H1 (cell line): ENCODE data around the gene MAN1C1. TPM values are rescaled to one million over a fixed set of nuclear protein-coding genes. Genes with fewer than 3 reads are reported as not detected.
A peak's percentile ranks its signal among the peaks of the same experiment; 100 is the strongest.

Experiments
- CTCF ChIA-PET: fragments of 300-600 bp; sonication (Branson Sonifier 250); formaldehyde crosslinking; loops from one replicate; lab custom pipeline; 2021; ENCODE audit not compliant: partially characterized antibody; lab: Charles Lee
- POLR2A ChIA-PET: fragments of 300-600 bp; sonication (Branson Sonifier 250); formaldehyde crosslinking; loops from one replicate; lab custom pipeline; 2021; ENCODE audit warnings: inconsistent platforms; ENCODE audit not compliant: partially characterized antibody; lab: Charles Lee
- DNase-seq, 2 experiments: peaks; one replicate each; pipeline versions ENCODE4 v3.0.0 to v3.0.0-alpha.2; 2010 to 2022; ENCODE audit warnings: low spot score in 2 of 2, low read depth in 1 of 2, mixed read lengths in 1 of 2
- FAIRE-seq: peaks from 2 replicates; lab custom pipeline; 2011; peaks lifted over from hg19 to GRCh38; lab: Jason Lieb, UNC
- H2AFZ ChIP-seq: 2 replicates; pipeline ENCODE4 v1.8.1; 2012; ENCODE audit warnings: low read length, inconsistent platforms
- H2AK5ac ChIP-seq: 2 replicates; pipeline ENCODE4 v1.6.1; 2013; ENCODE audit warnings: low read depth, low read length
- H2BK120ac ChIP-seq: replicated peaks from 2 replicates; pipeline ENCODE3; 2013; ENCODE audit warnings: low read depth, low read length, inconsistent platforms
- H2BK12ac ChIP-seq: 2 replicates; pipeline ENCODE4 v1.6.1; 2013; ENCODE audit warnings: low read depth, low read length
- H2BK15ac ChIP-seq: 2 replicates; pipeline ENCODE4 v1.6.1; 2013; ENCODE audit warnings: low read length
- H2BK20ac ChIP-seq: 2 replicates; pipeline ENCODE4 v1.6.1; 2013; ENCODE audit warnings: low read length
- H2BK5ac ChIP-seq: 2 replicates; pipeline ENCODE4 v1.6.1; 2013; ENCODE audit warnings: low read depth, low read length
- H3K14ac ChIP-seq: 2 replicates; pipeline ENCODE4 v1.6.1; 2013; ENCODE audit warnings: inconsistent platforms; ENCODE audit not compliant: insufficient read length
- H3K18ac ChIP-seq: 2 replicates; pipeline ENCODE4 v1.6.1; 2013; ENCODE audit warnings: low read length; ENCODE audit errors: extremely low read depth
- H3K23ac ChIP-seq: 2 replicates; pipeline ENCODE4 v1.6.1; 2013; ENCODE audit warnings: inconsistent platforms; ENCODE audit not compliant: insufficient read length
- H3K23me2 ChIP-seq: 2 replicates; pipeline ENCODE4 v1.6.1; 2013; ENCODE audit warnings: low read depth, low read length
- H3K27ac ChIP-seq: 2 replicates; pipeline ENCODE4 v1.6.1; 2011; ENCODE audit warnings: low read depth, low read length, inconsistent platforms
- H3K27me3 ChIP-seq, 4 experiments: replicated peaks in 1 of 4; 1 replicate in 1 of 4; 2 replicates in 3 of 4; pipeline versions ENCODE4 v1.6.1 to v1.8.1; 2011 to 2013; ENCODE audit warnings: low read length in 3 of 4, mild to moderate bottlenecking in 3 of 4, inconsistent platforms in 2 of 4, mixed read lengths in 2 of 4, moderate library complexity in 1 of 4; ENCODE audit not compliant: control insufficient read depth in 3 of 4, insufficient read depth in 3 of 4; ENCODE audit errors: extremely low read depth in 1 of 4
- H3K36me3 ChIP-seq, 4 experiments: 2 replicates each; pipeline versions ENCODE4 v1.6.1 to v1.8.1; 2011 to 2013; ENCODE audit warnings: mild to moderate bottlenecking in 4 of 4, low read length in 3 of 4, moderate library complexity in 2 of 4, control low read depth in 1 of 4, inconsistent platforms in 1 of 4; ENCODE audit not compliant: insufficient read depth in 4 of 4, control insufficient read depth in 2 of 4
- H3K4ac ChIP-seq: replicated peaks from 2 replicates; pipeline ENCODE3; 2013; ENCODE audit warnings: low read length, low read depth, mixed read lengths, inconsistent platforms; ENCODE audit not compliant: insufficient read length
- H3K4me1 ChIP-seq, 4 experiments: replicated peaks in 1 of 4; 1 replicate in 1 of 4; 2 replicates in 3 of 4; pipeline versions ENCODE4 v1.6.1 to v1.8.1; 2011 to 2013; ENCODE audit warnings: low read length in 3 of 4, inconsistent platforms in 2 of 4, mixed read lengths in 1 of 4; ENCODE audit not compliant: insufficient read depth in 4 of 4, control insufficient read depth in 3 of 4
- H3K4me2 ChIP-seq, 2 experiments: 2 replicates each; pipeline versions ENCODE4 v1.6.1 to v1.8.1; 2011 to 2013; ENCODE audit warnings: low read depth in 2 of 2, low read length in 2 of 2, control low read depth in 1 of 2, inconsistent platforms in 1 of 2, mild to moderate bottlenecking in 1 of 2; ENCODE audit not compliant: insufficient read depth in 1 of 2
- H3K4me3 ChIP-seq, 4 experiments: fragments of 200-600, 300-600 bp in 1 of 4; sonication (generic), shearing (Covaris generic), sonication (Bioruptor Twin) in 1 of 4; 2 replicates each; pipeline versions ENCODE4 v1.5.1 to v1.8.1; 2011 to 2016; ENCODE audit warnings: low read length in 4 of 4, low read depth in 3 of 4, control low read depth in 2 of 4, inconsistent platforms in 2 of 4, mild to moderate bottlenecking in 2 of 4, mixed read lengths in 1 of 4, moderate library complexity in 1 of 4; ENCODE audit not compliant: insufficient read depth in 2 of 4; ENCODE audit errors: extremely low read depth in 1 of 4
- H3K56ac ChIP-seq: replicated peaks from 2 replicates; pipeline ENCODE3; 2013; ENCODE audit warnings: low read depth, mild to moderate bottlenecking, mixed read lengths, low read length, inconsistent platforms; ENCODE audit not compliant: insufficient read length
- H3K79me1 ChIP-seq: 2 replicates; pipeline ENCODE4 v1.6.1; 2013; ENCODE audit warnings: low read depth, low read length, control low read depth
- H3K79me2 ChIP-seq, 2 experiments: 2 replicates each; pipeline versions ENCODE4 v1.6.1 to v1.8.1; 2012 to 2013; ENCODE audit warnings: low read length in 2 of 2, mild to moderate bottlenecking in 2 of 2, inconsistent platforms in 1 of 2; ENCODE audit not compliant: insufficient read depth in 2 of 2, control insufficient read depth in 1 of 2
- H3K9ac ChIP-seq, 4 experiments: replicated peaks in 1 of 4; 1 replicate in 1 of 4; 2 replicates in 3 of 4; pipeline versions ENCODE4 v1.6.1 to v1.8.1; 2011 to 2013; ENCODE audit warnings: low read depth in 3 of 4, low read length in 3 of 4, control low read depth in 2 of 4, mild to moderate bottlenecking in 2 of 4, moderate library complexity in 2 of 4, inconsistent platforms in 1 of 4; ENCODE audit errors: extremely low read depth in 1 of 4
- H3K9me3 ChIP-seq, 2 experiments: 2 replicates each; pipeline versions ENCODE4 v1.6.1 to v1.8.1; 2012 to 2013; ENCODE audit warnings: mild to moderate bottlenecking in 2 of 2, moderate library complexity in 2 of 2, control low read depth in 1 of 2, inconsistent platforms in 1 of 2, low read depth in 1 of 2, low read length in 1 of 2, mixed read lengths in 1 of 2; ENCODE audit not compliant: insufficient read depth in 2 of 2
- H4K20me1 ChIP-seq, 2 experiments: replicated peaks in 1 of 2; 2 replicates each; pipeline versions ENCODE3 to v1.8.1; 2011 to 2013; ENCODE audit warnings: inconsistent platforms in 2 of 2, low read length in 2 of 2, mild to moderate bottlenecking in 1 of 2; ENCODE audit not compliant: insufficient read depth in 2 of 2, control insufficient read depth in 1 of 2
- H4K5ac ChIP-seq: 2 replicates; pipeline ENCODE4 v1.6.1; 2013; ENCODE audit warnings: low read length, low read depth, mixed read lengths, inconsistent platforms; ENCODE audit not compliant: insufficient read length
- H4K8ac ChIP-seq: 2 replicates; pipeline ENCODE4 v1.8.0; 2013; ENCODE audit warnings: mild to moderate bottlenecking, moderate library complexity, low read length, inconsistent platforms; ENCODE audit not compliant: insufficient read depth; ENCODE audit errors: extremely low read depth
- H4K91ac ChIP-seq: replicated peaks from 2 replicates; pipeline ENCODE3; 2013; ENCODE audit warnings: low read length, mixed read lengths, inconsistent platforms; ENCODE audit not compliant: insufficient read length
- CTCF ChIP-seq, 3 experiments: IDR thresholded peaks; 1 replicate in 2 of 3; 2 replicates in 1 of 3; pipeline versions ENCODE4 v1.5.1 to v1.6.1; 2011; ENCODE audit warnings: low read length in 3 of 3, mild to moderate bottlenecking in 3 of 3, inconsistent platforms in 2 of 3, low read depth in 1 of 3, moderate library complexity in 1 of 3; ENCODE audit not compliant: insufficient read depth in 1 of 3; ENCODE audit errors: control extremely low read depth in 1 of 3
- JUN ChIP-seq: IDR thresholded peaks from 2 replicates; pipeline ENCODE4 v1.6.1; 2011; ENCODE audit warnings: low read depth, mild to moderate bottlenecking, improper control_type of control experiment, low read length
- SIRT6 ChIP-seq: IDR thresholded peaks from one replicate; pipeline ENCODE4 v1.7.1; 2012; ENCODE audit warnings: low read length, inconsistent platforms
- SP4 ChIP-seq: IDR thresholded peaks from 2 replicates; pipeline ENCODE4 v1.6.1; 2012; ENCODE audit warnings: low read length, inconsistent platforms
- WGBS, 2 experiments: shearing (Covaris generic) in 1 of 2; methylation state at CpG; one replicate each; pipeline versions ENCODE4 v1.1.6 to v1.1.7; 2013 to 2015; ENCODE audit warnings: low lambda C conversion rate in 2 of 2, mixed read lengths in 2 of 2, inconsistent platforms in 1 of 2, low coverage in 1 of 2, missing lambda C conversion rate in 1 of 2; ENCODE audit not compliant: insufficient replicate concordance in 2 of 2, insufficient coverage in 1 of 2, insufficient read length in 1 of 2; ENCODE audit errors: extremely low coverage in 1 of 2, missing lambda C conversion rate in 1 of 2; 5-methylcytosine and 5-hydroxymethylcytosine counted together
- polyA plus RNA-seq, 7 experiments: library from polyadenylated mRNA; depleted of rRNA in 3 of 7; stranded (reverse) in 5 of 7; unstranded in 2 of 7; fragments of >200 nt in 5 of 7; fragments of 200-250 nt in 2 of 7; gene quantifications; 1 replicate in 5 of 7; 2 replicates in 1 of 7; 4 replicates in 1 of 7; pipeline versions ENCODE4 v1.2.1 to v1.2.3, GENCODE V29; 2011 to 2013; ENCODE audit warnings: missing spikeins in 2 of 7, mixed read lengths in 2 of 7
- total RNA-seq: library from RNA; stranded (reverse); fragmentation: NEBNext Ultra II Directional; extraction: Animal tissue kit (Norgen Biotek cat#: 25700); gene quantifications from 2 replicates; pipeline ENCODE4 v1.2.1, GENCODE V29; 2021

The MAN1C1 gene
- total and polyA plus RNA-seq, 2 of the 8 experiments (the other 6 are each of a cell fraction or from before 2014, with no cell fraction given) = 7.8 to 15.2 TPM

- Histone ChIP-seq H3K14ac (no peak overlapping the region), H3K27ac (no peak overlapping the region), H3K9me3 (no peaks in the 10 kb centered on the region), H3K4me2 (no peak overlapping the region), H2BK20ac (peak overlapping the region; percentile 91), H3K27me3 (no peaks in the 10 kb centered on the region), H3K36me3 (no peaks in the 10 kb centered on the region), H2BK12ac (peak overlapping the region; percentile 95; the same call in 1 of the 2 replicates), H3K56ac (no peak overlapping the region), H2BK15ac (peak overlapping the region; percentile 94), H3K9ac (no peak overlapping the region), H4K8ac (no peak overlapping the region), H4K20me1 (no peaks in the 10 kb centered on the region), H2BK5ac (peak overlapping the region; percentile 73; the same call in 1 of the 2 replicates), H3K4ac (peak overlapping the region; percentile 27), H2AFZ (no peak overlapping the region), H3K79me2 (no peaks in the 10 kb centered on the region), H2BK120ac (no peak overlapping the region), H4K91ac (peak overlapping the region; percentile 75), H4K5ac (no peak overlapping the region), H2AK5ac (peak overlapping the region; percentile 88), H3K79me1 (no peaks in the 10 kb centered on the region), H3K18ac (peak overlapping the region; percentile 62; the same call in 1 of the 2 replicates), H3K23me2 (no peaks in the 10 kb centered on the region), H3K4me1 (peaks cover 21 to 32% (median 29%) of the 10 kb centered on the region in 4 experiments), H3K23ac (no peak overlapping the region), H3K4me3 (no peak overlapping the region)
- no peak for FAIRE-seq
- WGBS, 2 experiments = 88% methylated on average over 9 of the region's 9 CpGs; no CpG with 5 or more reads in 1 of the 2 experiments
- TF ChIP-seq SP4 (no peak), SIRT6 (no peak), JUN (no peak), CTCF (IDR thresholded peaks at IDR 0.05; ENCODE audit: control extremely low read depth in 1 of 3, insufficient read depth in 1 of 3, low read depth in 1 of 3, low read length in 3 of 3) (no peak)
- ChIA-PET POLR2A (interaction anchor here (1.2 to 1.3 kb wide), 3 partner anchors 46 to 85 kb away, joined by 3 read pairs; no protein-coding TSS in a partner anchor), CTCF (interaction anchor here (1.0 to 4.2 kb wide), 8 partner anchors 9 to 129 kb away, joined by 3 to 18 read pairs (median 5); partner anchors contain the start of gene SELENON)
- no peak for DNase-seq
Measured at GRCh38 chr1:25701030-25701785, 84.6 kb downstream of the MAN1C1 start.
